ENCODE results near the gene MCCC2.
"Not testable (repeated sequence)": the region's sequence is repeated elsewhere in the genome, so short reads cannot be mapped to it uniquely, and the experiment has no call there.

MCCC2 gene

DNA sequence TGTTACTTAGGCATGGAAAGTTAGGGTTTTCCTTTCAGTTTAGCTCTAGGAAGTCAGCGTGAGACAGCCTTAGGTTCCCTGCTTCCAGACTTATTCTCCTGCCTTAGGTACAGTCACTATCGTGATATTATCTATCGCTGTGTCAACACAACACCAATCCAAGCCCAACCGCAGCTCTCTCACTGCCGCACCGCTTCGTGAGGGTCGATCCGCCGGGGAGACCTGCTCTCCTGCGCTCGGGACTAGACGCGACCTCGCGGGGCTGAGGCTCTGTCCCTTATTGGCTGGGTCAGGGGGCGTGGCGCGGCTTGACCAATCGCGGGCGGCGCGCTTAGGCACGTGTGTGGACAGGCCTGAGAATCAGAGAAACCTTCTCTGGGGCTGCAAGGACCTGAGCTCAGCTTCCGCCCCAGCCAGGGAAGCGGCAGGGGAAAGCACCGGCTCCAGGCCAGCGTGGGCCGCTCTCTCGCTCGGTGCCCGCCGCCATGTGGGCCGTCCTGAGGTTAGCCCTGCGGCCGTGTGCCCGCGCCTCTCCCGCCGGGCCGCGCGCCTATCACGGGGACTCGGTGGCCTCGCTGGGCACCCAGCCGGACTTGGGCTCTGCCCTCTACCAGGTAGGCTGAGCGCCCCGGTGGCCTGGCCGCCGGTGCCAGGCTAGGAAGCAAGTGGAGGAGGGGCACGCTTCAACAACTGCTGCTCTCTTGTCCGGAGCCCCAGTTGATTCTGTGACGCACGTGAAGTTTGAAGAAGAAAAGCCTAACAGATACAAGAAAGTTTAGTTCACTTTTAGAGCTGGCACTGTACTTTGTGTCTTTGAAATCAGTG, at the start of gene MCCC2:
Gene MCCC2 (plus strand): TSS at position 400 of the 825 bp plus-strand sequence. CDS start 86 bp downstream, at position 486.
- peak within 1 kb of the TSS; percentile 84 for H3K27ac ChIP-seq (ENCODE audit: low read length)
- H3K9me3 ChIP-seq (ENCODE audit: control insufficient read depth in 1 of 2, low read length in 2 of 2) = no peaks in the 10 kb centered on the region

DNA sequence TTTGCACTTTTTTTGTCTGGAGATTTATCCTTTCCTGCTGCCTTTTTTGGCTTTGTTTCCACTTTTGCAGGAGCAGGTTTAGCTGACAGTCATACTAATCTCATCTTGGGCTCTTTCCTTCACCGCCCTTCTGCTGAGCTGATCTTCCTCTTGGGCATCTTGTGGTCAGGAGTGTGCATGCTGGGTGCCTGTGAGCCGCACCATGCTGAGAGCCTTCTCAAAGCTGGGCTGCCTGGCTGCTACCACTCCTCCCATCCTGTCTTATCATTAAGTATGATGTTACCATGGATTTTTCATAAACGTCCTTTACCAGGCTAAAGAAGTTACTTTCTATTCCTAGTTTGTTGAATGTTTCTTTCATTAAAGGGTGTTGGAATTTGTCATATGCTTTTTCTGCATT, 49.5 kb upstream of the MCCC2 start:
- no peak overlapping the region for H3K4me3 ChIP-seq (ENCODE audit: low read depth in 1 of 2, low read length in 2 of 2)
- peaks cover 17 to 42% of the 10 kb centered on the region in 2 donors for H3K36me3 ChIP-seq (ENCODE audit: control insufficient read depth in 1 of 2, insufficient read depth in 2 of 2, low read length in 2 of 2)
- H3K27ac ChIP-seq (ENCODE audit: low read length) = no peak overlapping the region
- H3K9me3 ChIP-seq (ENCODE audit: control insufficient read depth in 1 of 2, low read length in 2 of 2) = no peaks in the 10 kb centered on the region
- H3K4me1 ChIP-seq (ENCODE audit: control insufficient read depth in 1 of 2, insufficient read depth in 2 of 2, low read length in 2 of 2) = no peaks in the 10 kb centered on the region
- no peaks in the 10 kb centered on the region for H3K27me3 ChIP-seq (ENCODE audit: low read depth, low read length)

More for the DNA sequence above, at the start of gene MCCC2:
- peak within 1 kb of the TSS; percentile 92 to 94 for H3K4me3 ChIP-seq (ENCODE audit: low read depth in 1 of 2, low read length in 2 of 2)
- no peaks in the 10 kb centered on the region for H3K27me3 ChIP-seq (ENCODE audit: low read depth, low read length)
- H3K4me1 ChIP-seq (ENCODE audit: control insufficient read depth in 1 of 2, insufficient read depth in 2 of 2, low read length in 2 of 2) = peaks cover 0 to 22% of the 10 kb centered on the region in 2 donors
- H3K36me3 ChIP-seq (ENCODE audit: control insufficient read depth in 1 of 2, insufficient read depth in 2 of 2, low read length in 2 of 2) = no peaks in the 10 kb centered on the region

GRCh38 chr5:71550885-71551284, 36.3 kb upstream of the MCCC2 start:
- not testable (repeated sequence) for H3K27ac ChIP-seq (ENCODE audit: low read length); H3K9me3 ChIP-seq (ENCODE audit: control insufficient read depth in 1 of 2, low read length in 2 of 2); H3K4me3 ChIP-seq (ENCODE audit: low read depth in 1 of 2, low read length in 2 of 2); H3K27me3 ChIP-seq (ENCODE audit: low read depth, low read length); H3K4me1 ChIP-seq (ENCODE audit: control insufficient read depth in 1 of 2, insufficient read depth in 2 of 2, low read length in 2 of 2)
- peaks cover 31 to 64% of the 10 kb centered on the region in 2 donors for H3K36me3 ChIP-seq (ENCODE audit: control insufficient read depth in 1 of 2, insufficient read depth in 2 of 2, low read length in 2 of 2)

- H3K36me3 ChIP-seq (ENCODE audit: control insufficient read depth in 1 of 2, insufficient read depth in 2 of 2, low read length in 2 of 2) = peaks cover 31 to 57% of the 10 kb centered on the region in 2 donors
- H3K9me3 ChIP-seq (ENCODE audit: control insufficient read depth in 1 of 2, low read length in 2 of 2); H3K4me3 ChIP-seq (ENCODE audit: low read depth in 1 of 2, low read length in 2 of 2): not testable (repeated sequence)
These were observed 35.6 kb upstream of the MCCC2 start for GRCh38 chr5:71551582-71551981.

DNA sequence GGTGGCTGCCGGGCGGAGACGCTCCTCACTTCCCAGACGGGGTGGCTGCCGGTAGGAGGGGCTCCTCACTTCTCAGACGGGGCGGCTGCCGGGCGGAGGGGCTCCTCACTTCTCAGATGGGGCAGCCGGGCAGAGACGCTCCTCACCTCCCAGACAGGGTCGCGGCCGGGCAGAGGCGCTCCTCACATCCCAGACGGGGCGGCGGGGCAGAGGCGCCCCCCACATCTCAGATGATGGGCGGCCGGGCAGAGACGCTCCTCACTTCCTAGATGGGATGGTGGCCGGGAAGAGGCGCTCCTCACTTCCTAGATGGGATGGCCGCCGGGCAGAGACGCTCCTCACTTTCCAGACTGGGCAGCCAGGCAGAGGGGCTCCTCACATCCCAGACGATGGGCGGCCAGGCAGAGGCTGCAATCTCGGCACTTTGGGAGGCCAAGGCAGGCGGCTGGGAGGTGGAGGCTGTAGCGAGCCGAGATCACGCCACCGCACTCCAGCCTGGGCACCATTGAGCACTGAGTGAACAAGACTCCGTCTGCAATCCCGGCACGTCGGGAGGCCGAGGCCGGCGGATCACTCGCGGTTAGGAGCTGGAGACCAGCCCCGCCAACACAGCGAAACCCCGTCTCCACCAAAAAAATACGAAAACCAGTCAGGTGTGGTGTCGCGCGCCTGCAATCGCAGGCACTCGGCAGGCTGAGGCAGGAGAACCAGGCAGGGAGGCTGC, 35.0 kb upstream of the MCCC2 start:
- H3K9me3 ChIP-seq (ENCODE audit: control insufficient read depth in 1 of 2, low read length in 2 of 2); H3K27ac ChIP-seq (ENCODE audit: low read length); H3K4me1 ChIP-seq (ENCODE audit: control insufficient read depth in 1 of 2, insufficient read depth in 2 of 2, low read length in 2 of 2); H3K27me3 ChIP-seq (ENCODE audit: low read depth, low read length); H3K4me3 ChIP-seq (ENCODE audit: low read depth in 1 of 2, low read length in 2 of 2): not testable (repeated sequence)
- H3K36me3 ChIP-seq (ENCODE audit: control insufficient read depth in 1 of 2, insufficient read depth in 2 of 2, low read length in 2 of 2) = peaks cover 28 to 56% of the 10 kb centered on the region in 2 donors

More at GRCh38 chr5:71551582-71551981, 35.6 kb upstream of the MCCC2 start:
- H3K27me3 ChIP-seq (ENCODE audit: low read depth, low read length); H3K4me1 ChIP-seq (ENCODE audit: control insufficient read depth in 1 of 2, insufficient read depth in 2 of 2, low read length in 2 of 2); H3K27ac ChIP-seq (ENCODE audit: low read length): not testable (repeated sequence)

GRCh38 chr5:71563161-71563560, 24.0 kb upstream of the MCCC2 start:
- Histone ChIP-seq H3K36me3 (ENCODE audit: control insufficient read depth in 1 of 2, insufficient read depth in 2 of 2, low read length in 2 of 2) (peaks cover 47% of the 10 kb centered on the region in 2 donors), H3K27ac (ENCODE audit: low read length) (no peak overlapping the region), H3K4me1 (ENCODE audit: control insufficient read depth in 1 of 2, insufficient read depth in 2 of 2, low read length in 2 of 2) (no peaks in the 10 kb centered on the region), H3K4me3 (ENCODE audit: low read depth in 1 of 2, low read length in 2 of 2) (no peak overlapping the region), H3K27me3 (ENCODE audit: low read depth, low read length) (no peaks in the 10 kb centered on the region), H3K9me3 (ENCODE audit: control insufficient read depth in 1 of 2, low read length in 2 of 2) (no peaks in the 10 kb centered on the region)

DNA sequence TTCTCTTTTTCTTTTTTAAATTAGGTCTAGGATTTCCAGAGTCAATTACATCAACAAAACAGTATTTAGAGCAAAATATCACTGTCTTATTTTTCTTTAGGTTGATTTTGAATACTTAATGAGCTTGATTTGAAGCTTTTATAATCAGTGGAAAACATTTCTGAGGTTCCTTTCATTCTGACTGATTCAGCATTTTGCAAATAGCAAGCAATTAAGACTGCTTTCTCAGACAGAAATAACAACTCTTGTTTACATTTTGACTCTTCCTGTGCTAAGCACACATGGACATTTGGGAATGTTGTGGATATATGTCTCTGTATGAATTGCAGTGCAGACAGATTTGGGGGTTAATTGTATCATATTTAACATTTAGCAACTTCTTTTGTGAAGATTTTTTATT, 22.2 kb upstream of the MCCC2 start:
- H3K4me1 ChIP-seq (ENCODE audit: control insufficient read depth in 1 of 2, insufficient read depth in 2 of 2, low read length in 2 of 2) = no peaks in the 10 kb centered on the region
- H3K27me3 ChIP-seq (ENCODE audit: low read depth, low read length) = no peaks in the 10 kb centered on the region
- H3K27ac ChIP-seq (ENCODE audit: low read length) = no peak overlapping the region
- H3K36me3 ChIP-seq (ENCODE audit: control insufficient read depth in 1 of 2, insufficient read depth in 2 of 2, low read length in 2 of 2) = peaks cover 41 to 42% of the 10 kb centered on the region in 2 donors
- no peak overlapping the region for H3K4me3 ChIP-seq (ENCODE audit: low read depth in 1 of 2, low read length in 2 of 2)
- no peaks in the 10 kb centered on the region for H3K9me3 ChIP-seq (ENCODE audit: control insufficient read depth in 1 of 2, low read length in 2 of 2)

DNA sequence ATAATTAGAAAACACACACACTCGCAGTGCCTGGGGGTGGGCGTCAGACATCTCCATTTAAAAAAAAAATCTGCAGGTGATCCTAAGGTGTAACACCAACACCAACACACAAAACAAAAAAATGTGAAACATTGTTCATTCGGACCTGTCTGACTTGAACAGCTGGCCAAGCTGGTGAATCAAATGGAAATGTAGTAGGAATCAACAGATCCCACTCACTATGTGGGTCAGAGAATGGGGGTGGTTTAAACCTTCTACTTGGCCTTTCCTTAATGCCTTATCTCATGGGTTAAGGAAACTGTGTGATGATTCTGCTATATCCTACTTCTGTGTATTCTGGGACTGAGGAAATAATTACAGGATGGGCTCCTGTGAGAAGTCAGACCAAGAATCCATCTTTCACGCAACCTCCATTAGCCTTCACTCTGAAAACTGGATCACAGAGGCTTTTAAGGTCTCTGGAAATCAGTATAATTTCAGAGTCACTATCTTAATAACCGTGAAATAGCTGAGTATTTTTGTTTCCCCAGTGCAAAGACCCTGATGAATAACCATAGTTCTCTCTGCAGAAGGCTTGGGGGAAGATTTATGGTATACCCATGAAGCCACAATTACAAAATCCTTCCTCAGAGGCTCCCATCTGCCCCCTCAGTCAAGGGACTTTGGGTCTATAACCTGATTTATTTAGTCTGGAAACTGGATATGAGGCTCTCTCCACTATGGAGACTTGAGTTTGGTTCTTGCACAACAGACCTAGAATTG, 17.2 kb upstream of the MCCC2 start:
- Histone ChIP-seq H3K4me1 (ENCODE audit: control insufficient read depth in 1 of 2, insufficient read depth in 2 of 2, low read length in 2 of 2) (no peaks in the 10 kb centered on the region), H3K27me3 (ENCODE audit: low read depth, low read length) (no peaks in the 10 kb centered on the region), H3K9me3 (ENCODE audit: control insufficient read depth in 1 of 2, low read length in 2 of 2) (no peaks in the 10 kb centered on the region), H3K36me3 (ENCODE audit: control insufficient read depth in 1 of 2, insufficient read depth in 2 of 2, low read length in 2 of 2) (peaks cover 10 to 11% of the 10 kb centered on the region in 2 donors), H3K27ac (ENCODE audit: low read length) (no peak overlapping the region), H3K4me3 (ENCODE audit: low read depth in 1 of 2, low read length in 2 of 2) (no peak overlapping the region)

DNA sequence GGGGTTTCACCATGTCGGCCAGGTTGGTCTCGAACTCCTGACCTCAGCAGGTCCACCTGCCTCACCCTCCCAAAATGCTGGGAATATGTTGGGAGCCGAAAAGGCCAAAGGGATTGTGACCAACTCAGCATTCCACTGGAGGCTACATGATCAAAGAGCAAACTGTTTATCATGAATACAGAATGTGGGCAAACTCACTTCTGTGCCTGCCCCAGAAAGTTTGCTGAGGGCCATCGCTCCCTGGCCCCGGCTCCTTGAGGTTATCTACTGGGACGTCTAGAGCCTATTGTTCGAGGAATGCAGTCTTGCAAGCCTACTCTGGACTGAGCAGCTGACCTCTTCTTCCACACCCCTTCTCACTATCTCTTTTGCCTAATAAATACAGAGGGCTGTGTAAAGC, 15.3 kb upstream of the MCCC2 start:
- H3K9me3 ChIP-seq (ENCODE audit: control insufficient read depth in 1 of 2, low read length in 2 of 2); H3K4me1 ChIP-seq (ENCODE audit: control insufficient read depth in 1 of 2, insufficient read depth in 2 of 2, low read length in 2 of 2); H3K4me3 ChIP-seq (ENCODE audit: low read depth in 1 of 2, low read length in 2 of 2); H3K27ac ChIP-seq (ENCODE audit: low read length); H3K27me3 ChIP-seq (ENCODE audit: low read depth, low read length): not testable (repeated sequence)
- peaks cover 5 to 10% of the 10 kb centered on the region in 2 donors for H3K36me3 ChIP-seq (ENCODE audit: control insufficient read depth in 1 of 2, insufficient read depth in 2 of 2, low read length in 2 of 2)

GRCh38 chr5:71573591-71573990, 13.5 kb upstream of the MCCC2 start:
- H3K4me1 ChIP-seq (ENCODE audit: control insufficient read depth in 1 of 2, insufficient read depth in 2 of 2, low read length in 2 of 2) = no peaks in the 10 kb centered on the region
- no peak overlapping the region for H3K27ac ChIP-seq (ENCODE audit: low read length)

DNA sequence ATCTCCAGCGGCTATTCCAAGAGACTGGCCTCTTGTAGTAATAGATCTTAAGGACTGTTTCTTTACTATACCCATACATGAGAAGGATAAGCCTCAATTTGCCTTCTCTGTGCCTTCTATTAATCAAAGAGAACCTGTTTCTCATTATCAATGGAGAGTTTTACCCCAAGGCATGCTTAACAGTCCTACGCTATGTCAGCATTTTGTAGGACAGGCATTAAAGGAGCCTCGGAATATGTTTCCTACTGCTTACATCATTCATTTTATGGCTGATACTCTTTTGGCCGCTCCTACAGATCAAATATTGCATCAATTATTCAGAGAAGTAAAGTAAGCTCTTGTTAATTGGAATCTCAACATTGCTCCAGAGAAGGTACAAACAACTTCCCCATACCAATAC, 11.6 kb upstream of the MCCC2 start:
- not testable (repeated sequence) for H3K4me1 ChIP-seq (ENCODE audit: control insufficient read depth in 1 of 2, insufficient read depth in 2 of 2, low read length in 2 of 2); H3K36me3 ChIP-seq (ENCODE audit: control insufficient read depth in 1 of 2, insufficient read depth in 2 of 2, low read length in 2 of 2); H3K9me3 ChIP-seq (ENCODE audit: control insufficient read depth in 1 of 2, low read length in 2 of 2); H3K27me3 ChIP-seq (ENCODE audit: low read depth, low read length); H3K4me3 ChIP-seq (ENCODE audit: low read depth in 1 of 2, low read length in 2 of 2); H3K27ac ChIP-seq (ENCODE audit: low read length)

More at GRCh38 chr5:71573591-71573990, 13.5 kb upstream of the MCCC2 start:
- Histone ChIP-seq H3K36me3 (ENCODE audit: control insufficient read depth in 1 of 2, insufficient read depth in 2 of 2, low read length in 2 of 2) (peaks cover 0 to 6% of the 10 kb centered on the region in 2 donors), H3K4me3 (ENCODE audit: low read depth in 1 of 2, low read length in 2 of 2) (no peak overlapping the region), H3K9me3 (ENCODE audit: control insufficient read depth in 1 of 2, low read length in 2 of 2) (no peaks in the 10 kb centered on the region), H3K27me3 (ENCODE audit: low read depth, low read length) (no peaks in the 10 kb centered on the region)
